ENCODE measurements around the gene ARHGAP42. TPM values are rescaled to one million over a fixed set of nuclear protein-coding genes. Genes with fewer than 3 reads are reported as not detected.

Gene ARHGAP42
- total and polyA plus RNA-seq, 8 donors, result 2.3 to 119 (median 39.3) TPM

- Histone ChIP-seq H3K4me1 (peaks cover 0 to 36% (median 11%) of the 10 kb centered on the region in 4 donors), H3K27me3 (no peaks in the 10 kb centered on the region), H3K36me3 (no peaks in the 10 kb centered on the region), H3K9me3 (no peaks in the 10 kb centered on the region), H3K4me3 (no peak overlapping the region), H3K27ac (peak overlapping the region in 1 of 5 donors; percentile 36)
- TF ChIP-seq POLR2A (IDR thresholded peaks at IDR 0.05) (no peak), EP300 (IDR thresholded peaks at IDR 0.05) (no peak), POLR2AphosphoS5 (IDR thresholded peaks at IDR 0.05) (no peak), CTCF (IDR thresholded peaks at IDR 0.05) (no peak)
- DNase-seq, result no peak
- intact Hi-C loops (cut with DNase I; ENCODE audit: low total_unique reads), result no loop called here
Observed at GRCh38 chr11:100760744-100761143, 73.7 kb downstream of the ARHGAP42 start.

- WGBS, 5 donors, result 70 to 81% (median 73%) methylated on average over 6 of the region's 6 CpGs
- intact Hi-C loops (cut with DNase I; ENCODE audit: low total_unique reads), result no loop called here
- H3K27ac ChIP-seq, result no peak overlapping the region
Observed at GRCh38 chr11:100761841-100762240, 74.8 kb downstream of the ARHGAP42 start.

GRCh38 chr11:100766764-100767163, 79.7 kb downstream of the ARHGAP42 start:
- H3K27ac ChIP-seq, result no peak overlapping the region
- no peaks in the 10 kb centered on the region for H3K9me3 ChIP-seq
- peaks cover 0 to 17% (median 12%) of the 10 kb centered on the region in 4 donors for H3K4me1 ChIP-seq
- H3K4me3 ChIP-seq, result no peak overlapping the region
- WGBS, 5 donors, result 86 to 98% (median 92%) methylated on average over 2 of the region's 2 CpGs
- H3K36me3 ChIP-seq, result peaks cover 0 to 3% (median 0%) of the 10 kb centered on the region in 4 donors
- no peak for TF ChIP-seq POLR2A (IDR thresholded peaks at IDR 0.05)
- TF ChIP-seq POLR2AphosphoS5 (IDR thresholded peaks at IDR 0.05), result no peak
- no peak for TF ChIP-seq CTCF (IDR thresholded peaks at IDR 0.05)
- TF ChIP-seq EP300 (IDR thresholded peaks at IDR 0.05), result no peak
- no peaks in the 10 kb centered on the region for H3K27me3 ChIP-seq
- DNase-seq, result no peak
- intact Hi-C loops (cut with DNase I; ENCODE audit: low total_unique reads), result no loop called here

More at GRCh38 chr11:100761841-100762240, 74.8 kb downstream of the ARHGAP42 start:
- TF ChIP-seq POLR2A (IDR thresholded peaks at IDR 0.05), result no peak
- TF ChIP-seq EP300 (IDR thresholded peaks at IDR 0.05), result no peak
- no peak for TF ChIP-seq CTCF (IDR thresholded peaks at IDR 0.05)
- TF ChIP-seq POLR2AphosphoS5 (IDR thresholded peaks at IDR 0.05), result no peak
- Histone ChIP-seq H3K9me3 (no peaks in the 10 kb centered on the region), H3K36me3 (no peaks in the 10 kb centered on the region), H3K4me1 (peaks cover 0 to 28% (median 9%) of the 10 kb centered on the region in 4 donors), H3K27me3 (no peaks in the 10 kb centered on the region), H3K4me3 (no peak overlapping the region)
- peak in 1 of 2 donors; percentile 30 for DNase-seq

- no peaks in the 10 kb centered on the region for H3K9me3 ChIP-seq
- H3K27ac ChIP-seq, result no peak overlapping the region
- no peak overlapping the region for H3K4me3 ChIP-seq
- no peak for TF ChIP-seq POLR2A (IDR thresholded peaks at IDR 0.05)
- TF ChIP-seq CTCF (IDR thresholded peaks at IDR 0.05), result no peak
- no peak for TF ChIP-seq EP300 (IDR thresholded peaks at IDR 0.05)
- TF ChIP-seq POLR2AphosphoS5 (IDR thresholded peaks at IDR 0.05), result no peak
- 19 to 41% (median 35%) methylated on average over 1 of the region's 1 CpG for WGBS, 5 donors
- peaks cover 0 to 11% (median 2%) of the 10 kb centered on the region in 4 donors for H3K36me3 ChIP-seq
- H3K27me3 ChIP-seq, result no peaks in the 10 kb centered on the region
- intact Hi-C loops (cut with DNase I; ENCODE audit: low total_unique reads), result no loop called here
- DNase-seq, result peak in 1 of 2 donors; percentile 21
- peaks cover 0 to 17% (median 12%) of the 10 kb centered on the region in 4 donors for H3K4me1 ChIP-seq
Observed at GRCh38 chr11:100769165-100769564, 82.1 kb downstream of the ARHGAP42 start.

Data from stomach (tissue), 9 donors.